H9 (cell line): ENCODE measurements around the gene C1orf21. TPM values are rescaled to one million over a fixed set of nuclear protein-coding genes. Genes with fewer than 3 reads are reported as not detected.

Experiments
- DNase-seq: peaks from one replicate; pipeline ENCODE4 v3.0.0-alpha.2; 2017
- H2AFZ ChIP-seq: one replicate; pipeline ENCODE4 v1.6.1; 2013; ENCODE audit warnings: mild to moderate bottlenecking, low read length, control low read depth, moderate library complexity
- H2AK5ac ChIP-seq: 2 replicates; pipeline ENCODE4 v1.6.1; 2013; ENCODE audit warnings: low read length, control low read depth, mixed read lengths; ENCODE audit not compliant: insufficient read length
- H2BK120ac ChIP-seq: one replicate; pipeline ENCODE4 v1.6.1; 2013; ENCODE audit warnings: low read depth, mild to moderate bottlenecking, low read length, control low read depth, inconsistent platforms; ENCODE audit not compliant: poor library complexity, severe bottlenecking
- H2BK12ac ChIP-seq: 2 replicates; pipeline ENCODE4 v1.6.1; 2013; ENCODE audit warnings: low read length, control low read depth, mixed read lengths, low read depth; ENCODE audit not compliant: insufficient read length
- H2BK15ac ChIP-seq: 2 replicates; pipeline ENCODE4 v1.6.1; 2013; ENCODE audit warnings: low read depth, low read length, control low read depth
- H2BK20ac ChIP-seq: one replicate; pipeline ENCODE4 v1.6.1; 2013; ENCODE audit warnings: low read depth, mild to moderate bottlenecking, low read length, control low read depth, inconsistent platforms; ENCODE audit not compliant: poor library complexity, severe bottlenecking
- H2BK5ac ChIP-seq: 2 replicates; pipeline ENCODE4 v1.6.1; 2013; ENCODE audit warnings: low read length, control low read depth, mixed read lengths; ENCODE audit not compliant: insufficient read length
- H3K14ac ChIP-seq: 2 replicates; pipeline ENCODE4 v1.6.1; 2013; ENCODE audit warnings: low read length, control low read depth; ENCODE audit not compliant: insufficient read depth
- H3K18ac ChIP-seq: 2 replicates; pipeline ENCODE4 v1.6.1; 2013; ENCODE audit warnings: low read depth, mild to moderate bottlenecking, mixed read lengths, low read length, control low read depth; ENCODE audit not compliant: insufficient read length
- H3K23ac ChIP-seq: 2 replicates; pipeline ENCODE4 v1.6.1; 2013; ENCODE audit warnings: low read length, control low read depth, mixed read lengths, low read depth; ENCODE audit not compliant: insufficient read length
- H3K23me2 ChIP-seq: 2 replicates; pipeline ENCODE4 v1.6.1; 2013; ENCODE audit warnings: low read depth, mild to moderate bottlenecking, mixed read lengths, low read length, control low read depth; ENCODE audit not compliant: insufficient read length, poor library complexity, severe bottlenecking
- H3K27ac ChIP-seq: 2 replicates; pipeline ENCODE4 v1.5.1; 2013; ENCODE audit warnings: low read length, control low read depth, mixed read lengths, low read depth; ENCODE audit not compliant: insufficient read length
- H3K27me3 ChIP-seq: 2 replicates; pipeline ENCODE4 v1.6.1; 2013; ENCODE audit warnings: low read length, control low read depth, inconsistent platforms; ENCODE audit not compliant: insufficient read depth
- H3K4ac ChIP-seq: 2 replicates; pipeline ENCODE4 v1.6.1; 2013; ENCODE audit warnings: low read depth, mild to moderate bottlenecking, control low read depth, inconsistent platforms, low read length, moderate library complexity
- H3K4me1 ChIP-seq: 2 replicates; pipeline ENCODE4 v1.6.1; 2013; ENCODE audit warnings: low read length, control low read depth, inconsistent platforms; ENCODE audit not compliant: insufficient read depth
- H3K4me2 ChIP-seq: 2 replicates; pipeline ENCODE4 v1.6.1; 2013; ENCODE audit warnings: low read length, control low read depth, mixed read lengths; ENCODE audit not compliant: insufficient read length, insufficient read depth
- H3K56ac ChIP-seq: 2 replicates; pipeline ENCODE4 v1.6.1; 2013; ENCODE audit warnings: low read depth, mild to moderate bottlenecking, mixed read lengths, low read length, control low read depth; ENCODE audit not compliant: insufficient read length
- H3K79me1 ChIP-seq: 2 replicates; pipeline ENCODE4 v1.6.1; 2013; ENCODE audit warnings: low read depth, mild to moderate bottlenecking, moderate library complexity, low read length, control low read depth, inconsistent platforms; ENCODE audit not compliant: insufficient read depth, poor library complexity, severe bottlenecking
- H3K79me2 ChIP-seq: 2 replicates; pipeline ENCODE4 v1.6.1; 2013; ENCODE audit warnings: low read length, control low read depth, inconsistent platforms; ENCODE audit not compliant: insufficient read depth
- H3K9ac ChIP-seq: 2 replicates; pipeline ENCODE4 v1.6.1; 2013; ENCODE audit warnings: low read length, control low read depth, mixed read lengths; ENCODE audit not compliant: insufficient read length; ENCODE audit errors: extremely low read depth
- H3K9me3 ChIP-seq: one replicate; pipeline ENCODE4 v1.6.1; 2013; ENCODE audit warnings: low read depth, low read length, inconsistent platforms; ENCODE audit not compliant: control insufficient read depth
- H3T11ph ChIP-seq: one replicate; pipeline ENCODE4 v1.6.1; 2013; ENCODE audit warnings: mild to moderate bottlenecking, low read length, control low read depth, inconsistent platforms
- H4K20me1 ChIP-seq: one replicate; pipeline ENCODE4 v1.6.1; 2013; ENCODE audit not compliant: control insufficient read depth, insufficient read length, insufficient read depth
- H4K5ac ChIP-seq: 2 replicates; pipeline ENCODE4 v1.6.1; 2013; ENCODE audit warnings: low read depth, mild to moderate bottlenecking, mixed read lengths, low read length, control low read depth; ENCODE audit not compliant: insufficient read length
- H4K8ac ChIP-seq: replicated peaks from 2 replicates; pipeline ENCODE4 v1.6.1; 2013; ENCODE audit warnings: low read length, control low read depth, mixed read lengths, low read depth; ENCODE audit not compliant: insufficient read length
- H4K91ac ChIP-seq: 2 replicates; pipeline ENCODE4 v1.6.1; 2013; ENCODE audit warnings: low read depth, mild to moderate bottlenecking, moderate library complexity, mixed read lengths, low read length, control low read depth; ENCODE audit not compliant: insufficient read length
- H3K27ac Mint-ChIP-seq, 3 experiments: 2 replicates in 2 of 3; 3 replicates in 1 of 3; pipeline ENCODE4 v1.8.0; 2020 to 2021; ENCODE audit warnings: mixed read lengths in 3 of 3, mild to moderate bottlenecking in 1 of 3, moderate library complexity in 1 of 3
- H3K27me3 Mint-ChIP-seq: 2 replicates; pipeline ENCODE4 v1.8.0; 2021; ENCODE audit warnings: low read depth, mild to moderate bottlenecking, moderate library complexity, mixed read lengths
- H3K36me3 Mint-ChIP-seq, 3 experiments: 2 replicates in 2 of 3; 3 replicates in 1 of 3; pipeline ENCODE4 v1.8.0; 2020 to 2021; ENCODE audit warnings: low read depth in 3 of 3, mixed read lengths in 3 of 3; ENCODE audit not compliant: insufficient read depth in 1 of 3
- H3K4me1 Mint-ChIP-seq, 2 experiments: 2 replicates each; pipeline ENCODE4 v1.8.0; 2020; ENCODE audit warnings: mixed read lengths in 2 of 2
- H3K4me3 Mint-ChIP-seq, 2 experiments: 2 replicates in 1 of 2; 3 replicates in 1 of 2; pipeline ENCODE4 v1.8.0; 2020 to 2021; ENCODE audit warnings: mild to moderate bottlenecking in 2 of 2, mixed read lengths in 2 of 2, moderate library complexity in 1 of 2
- H3K9me3 Mint-ChIP-seq, 2 experiments: 2 replicates in 1 of 2; 3 replicates in 1 of 2; pipeline ENCODE4 v1.8.0; 2020; ENCODE audit warnings: mild to moderate bottlenecking in 2 of 2, mixed read lengths in 2 of 2, moderate library complexity in 1 of 2
- WGBS: extraction: QIAGEN DNeasy Blood & Tissue Kit; methylation state at CpG from one replicate; pipeline ENCODE4 v1.1.7; 2013; ENCODE audit warnings: missing lambda C conversion rate, low lambda C conversion rate, mixed read lengths; ENCODE audit not compliant: insufficient read length; ENCODE audit errors: extremely low coverage; 5-methylcytosine and 5-hydroxymethylcytosine counted together
- total RNA-seq: library from RNA; stranded (reverse); gene quantifications from 2 replicates; pipeline ENCODE4 v1.2.1, GENCODE V29; 2021
- TF ChIP-seq, protein P1 (sequence below): fragments of 200-600 bp; sonication (generic); conservative IDR thresholded peaks from 3 replicates; pipeline ENCODE4 v1.8.0; 2021; ENCODE audit warnings: antibody characterized with exemption, mild to moderate bottlenecking

C1orf21 gene
- total RNA-seq, 1 experiment from 2014 or later, result 36.0 TPM

- H3K4ac ChIP-seq, result no peak overlapping the region
- no peaks in the 10 kb centered on the region for H3K9me3 Mint-ChIP-seq
- no peak overlapping the region for H2BK120ac ChIP-seq
- no peaks in the 10 kb centered on the region for H3K9me3 ChIP-seq
- no peaks in the 10 kb centered on the region for H4K20me1 ChIP-seq
- no peak overlapping the region for H2BK20ac ChIP-seq
- no peaks in the 10 kb centered on the region for H3K27me3 ChIP-seq
- DNase-seq, result no peak
- no peak overlapping the region for H3K14ac ChIP-seq
- no peaks in the 10 kb centered on the region for H3K4me1 ChIP-seq
- no peak overlapping the region for H3K56ac ChIP-seq
- H3K79me2 ChIP-seq, result no peaks in the 10 kb centered on the region
- no peak overlapping the region for H3K4me2 ChIP-seq
- H3K27ac ChIP-seq, result no peak overlapping the region
- H2AK5ac ChIP-seq, result no peak overlapping the region
- no peak overlapping the region for H2AFZ ChIP-seq
- no peak overlapping the region for H4K5ac ChIP-seq
- no peaks in the 10 kb centered on the region for H3K79me1 ChIP-seq
- H3K18ac ChIP-seq, result no peak overlapping the region
- H2BK5ac ChIP-seq, result no peak overlapping the region
- no CpG with 5 or more reads among the region's 3 CpGs for WGBS
- H2BK15ac ChIP-seq, result no peak overlapping the region
- H2BK12ac ChIP-seq, result no peak overlapping the region
- H3K4me3 Mint-ChIP-seq, result no peak overlapping the region
- no peak overlapping the region for H3K23ac ChIP-seq
- TF ChIP-seq, protein P1, sequence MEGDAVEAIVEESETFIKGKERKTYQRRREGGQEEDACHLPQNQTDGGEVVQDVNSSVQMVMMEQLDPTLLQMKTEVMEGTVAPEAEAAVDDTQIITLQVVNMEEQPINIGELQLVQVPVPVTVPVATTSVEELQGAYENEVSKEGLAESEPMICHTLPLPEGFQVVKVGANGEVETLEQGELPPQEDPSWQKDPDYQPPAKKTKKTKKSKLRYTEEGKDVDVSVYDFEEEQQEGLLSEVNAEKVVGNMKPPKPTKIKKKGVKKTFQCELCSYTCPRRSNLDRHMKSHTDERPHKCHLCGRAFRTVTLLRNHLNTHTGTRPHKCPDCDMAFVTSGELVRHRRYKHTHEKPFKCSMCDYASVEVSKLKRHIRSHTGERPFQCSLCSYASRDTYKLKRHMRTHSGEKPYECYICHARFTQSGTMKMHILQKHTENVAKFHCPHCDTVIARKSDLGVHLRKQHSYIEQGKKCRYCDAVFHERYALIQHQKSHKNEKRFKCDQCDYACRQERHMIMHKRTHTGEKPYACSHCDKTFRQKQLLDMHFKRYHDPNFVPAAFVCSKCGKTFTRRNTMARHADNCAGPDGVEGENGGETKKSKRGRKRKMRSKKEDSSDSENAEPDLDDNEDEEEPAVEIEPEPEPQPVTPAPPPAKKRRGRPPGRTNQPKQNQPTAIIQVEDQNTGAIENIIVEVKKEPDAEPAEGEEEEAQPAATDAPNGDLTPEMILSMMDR, result no peak
- no peak overlapping the region for H4K91ac ChIP-seq
- no peaks in the 10 kb centered on the region for H3K23me2 ChIP-seq
- H3K27ac Mint-ChIP-seq, result no peak overlapping the region; a peak in 1 of 7 replicates
- no peaks in the 10 kb centered on the region; a peak in 1 of 7 replicates for H3K36me3 Mint-ChIP-seq
- no peaks in the 10 kb centered on the region for H3K27me3 Mint-ChIP-seq
- no peak overlapping the region for H3K9ac ChIP-seq
- peaks cover 0 to 4% of the 10 kb centered on the region in 2 experiments; a peak in 1 of 4 replicates for H3K4me1 Mint-ChIP-seq
- no peak overlapping the region for H3T11ph ChIP-seq
- no peak overlapping the region for H4K8ac ChIP-seq
These were observed 26.9 kb upstream of the C1orf21 start for GRCh38 chr1:184359909-184360308.
